ENCODE measurements around the gene NR1H4.

Gene NR1H4

GRCh38 chr12:100512692-100513091, 39.0 kb downstream of the NR1H4 start:
- DNase-seq, result no peak
- H3K27me3 Mint-ChIP-seq, result peaks cover 4% of the 10 kb centered on the region
- H3K36me3 Mint-ChIP-seq, result no peaks in the 10 kb centered on the region
- no peak overlapping the region for H3K4me3 Mint-ChIP-seq
- no peak overlapping the region for H3K27ac Mint-ChIP-seq
- no peaks in the 10 kb centered on the region for H3K4me1 Mint-ChIP-seq
- H3K9me3 Mint-ChIP-seq, result no peaks in the 10 kb centered on the region
- CTCF ChIA-PET, result no interaction called here

- Mint-ChIP-seq H3K27me3 (no peaks in the 10 kb centered on the region), H3K4me1 (no peaks in the 10 kb centered on the region), H3K9me3 (no peaks in the 10 kb centered on the region), H3K36me3 (no peaks in the 10 kb centered on the region), H3K4me3 (no peak overlapping the region), H3K27ac (no peak overlapping the region)
- CTCF ChIA-PET, result no interaction called here
- DNase-seq, result no peak
Measured at GRCh38 chr12:100515968-100516367, 42.3 kb downstream of the NR1H4 start.

- CTCF ChIA-PET, result no interaction called here
- Mint-ChIP-seq H3K27me3 (no peaks in the 10 kb centered on the region), H3K4me3 (no peak overlapping the region), H3K36me3 (no peaks in the 10 kb centered on the region), H3K27ac (no peak overlapping the region), H3K4me1 (no peaks in the 10 kb centered on the region), H3K9me3 (no peaks in the 10 kb centered on the region)
- no peak for DNase-seq
Measured at GRCh38 chr12:100518376-100518775, 44.7 kb downstream of the NR1H4 start.

- CTCF ChIA-PET, result no interaction called here
Measured at GRCh38 chr12:100520048-100520769, 46.5 kb downstream of the NR1H4 start.

GRCh38 chr12:100521958-100522357, 48.3 kb downstream of the NR1H4 start:
- Mint-ChIP-seq H3K36me3 (no peaks in the 10 kb centered on the region), H3K9me3 (no peaks in the 10 kb centered on the region), H3K4me1 (no peaks in the 10 kb centered on the region), H3K27ac (no peak overlapping the region), H3K27me3 (peaks cover 3% of the 10 kb centered on the region), H3K4me3 (no peak overlapping the region)
- CTCF ChIA-PET, result interaction anchor here (0.7 kb wide), 1 partner anchor 11 kb away, joined by 3 read pairs; no protein-coding TSS in a partner anchor
- no peak for DNase-seq

More at GRCh38 chr12:100520048-100520769, 46.5 kb downstream of the NR1H4 start:
- H3K4me1 Mint-ChIP-seq, result no peaks in the 10 kb centered on the region
- H3K4me3 Mint-ChIP-seq, result no peak overlapping the region
- no peak overlapping the region for H3K27ac Mint-ChIP-seq
- no peaks in the 10 kb centered on the region for H3K9me3 Mint-ChIP-seq
- no peaks in the 10 kb centered on the region for H3K36me3 Mint-ChIP-seq
- H3K27me3 Mint-ChIP-seq, result no peaks in the 10 kb centered on the region
- DNase-seq, result no peak

- no peak for DNase-seq
- Mint-ChIP-seq H3K4me1 (no peaks in the 10 kb centered on the region), H3K9me3 (no peaks in the 10 kb centered on the region), H3K27ac (no peak overlapping the region), H3K36me3 (no peaks in the 10 kb centered on the region), H3K27me3 (peaks cover 3% of the 10 kb centered on the region), H3K4me3 (no peak overlapping the region)
- CTCF ChIA-PET, result no interaction called here
Measured at GRCh38 chr12:100528034-100528433, 54.4 kb downstream of the NR1H4 start.

- no peaks in the 10 kb centered on the region for H3K4me1 Mint-ChIP-seq
- CTCF ChIA-PET, result no interaction called here
Measured at GRCh38 chr12:100528471-100529127, 54.9 kb downstream of the NR1H4 start.

GRCh38 chr12:100529756-100530350, 56.2 kb downstream of the NR1H4 start:
- Mint-ChIP-seq H3K27me3 (peaks cover 3% of the 10 kb centered on the region), H3K27ac (no peak overlapping the region), H3K4me3 (no peak overlapping the region), H3K4me1 (no peaks in the 10 kb centered on the region), H3K9me3 (no peaks in the 10 kb centered on the region), H3K36me3 (no peaks in the 10 kb centered on the region)
- CTCF ChIA-PET, result no interaction called here
- DNase-seq, result no peak

More at GRCh38 chr12:100528471-100529127, 54.9 kb downstream of the NR1H4 start:
- no peak for DNase-seq
- no peaks in the 10 kb centered on the region for H3K9me3 Mint-ChIP-seq
- H3K27ac Mint-ChIP-seq, result no peak overlapping the region
- H3K36me3 Mint-ChIP-seq, result no peaks in the 10 kb centered on the region
- peaks cover 3% of the 10 kb centered on the region for H3K27me3 Mint-ChIP-seq
- H3K4me3 Mint-ChIP-seq, result no peak overlapping the region

GRCh38 chr12:100533376-100533775, 59.7 kb downstream of the NR1H4 start:
- H3K4me1 Mint-ChIP-seq, result no peaks in the 10 kb centered on the region
- H3K9me3 Mint-ChIP-seq, result no peaks in the 10 kb centered on the region
- CTCF ChIA-PET, result no interaction called here
- H3K27ac Mint-ChIP-seq, result no peak overlapping the region
- H3K36me3 Mint-ChIP-seq, result no peaks in the 10 kb centered on the region
- H3K4me3 Mint-ChIP-seq, result no peak overlapping the region
- DNase-seq, result no peak
- H3K27me3 Mint-ChIP-seq, result no peaks in the 10 kb centered on the region

- no peaks in the 10 kb centered on the region for H3K4me1 Mint-ChIP-seq
- no peaks in the 10 kb centered on the region for H3K36me3 Mint-ChIP-seq
- H3K4me3 Mint-ChIP-seq, result no peak overlapping the region
- no peak overlapping the region for H3K27ac Mint-ChIP-seq
- CTCF ChIA-PET, result no interaction called here
- H3K9me3 Mint-ChIP-seq, result no peaks in the 10 kb centered on the region
- H3K27me3 Mint-ChIP-seq, result no peaks in the 10 kb centered on the region
- DNase-seq, result no peak
Measured at GRCh38 chr12:100534625-100535227, 61.1 kb downstream of the NR1H4 start.

GRCh38 chr12:100539202-100539601, 65.5 kb downstream of the NR1H4 start:
- no peaks in the 10 kb centered on the region for H3K4me1 Mint-ChIP-seq
- H3K4me3 Mint-ChIP-seq, result no peak overlapping the region
- no peaks in the 10 kb centered on the region for H3K9me3 Mint-ChIP-seq
- no peaks in the 10 kb centered on the region for H3K36me3 Mint-ChIP-seq
- H3K27me3 Mint-ChIP-seq, result no peaks in the 10 kb centered on the region
- CTCF ChIA-PET, result no interaction called here
- H3K27ac Mint-ChIP-seq, result no peak overlapping the region
- DNase-seq, result peak; percentile 57

GRCh38 chr12:100544165-100544564, 70.5 kb downstream of the NR1H4 start:
- CTCF ChIA-PET, result no interaction called here
- Mint-ChIP-seq H3K4me1 (no peaks in the 10 kb centered on the region), H3K36me3 (no peaks in the 10 kb centered on the region), H3K9me3 (no peaks in the 10 kb centered on the region), H3K27me3 (no peaks in the 10 kb centered on the region), H3K4me3 (no peak overlapping the region), H3K27ac (no peak overlapping the region)
- DNase-seq, result no peak

- Mint-ChIP-seq H3K27ac (no peak overlapping the region), H3K27me3 (no peaks in the 10 kb centered on the region), H3K9me3 (no peaks in the 10 kb centered on the region), H3K4me1 (no peaks in the 10 kb centered on the region), H3K4me3 (no peak overlapping the region), H3K36me3 (no peaks in the 10 kb centered on the region)
- DNase-seq, result no peak
- CTCF ChIA-PET, result no interaction called here
Measured at GRCh38 chr12:100545092-100545491, 71.4 kb downstream of the NR1H4 start.

- no peaks in the 10 kb centered on the region for H3K27me3 Mint-ChIP-seq
- no peaks in the 10 kb centered on the region for H3K9me3 Mint-ChIP-seq
- H3K4me3 Mint-ChIP-seq, result no peak overlapping the region
- CTCF ChIA-PET, result interaction anchor here (0.5 to 1.5 kb wide), 5 partner anchors 114 to 1510 kb away, joined by 3 to 6 read pairs (median 3); no protein-coding TSS in a partner anchor
- H3K36me3 Mint-ChIP-seq, result no peaks in the 10 kb centered on the region
- H3K27ac Mint-ChIP-seq, result no peak overlapping the region
- no peak for DNase-seq
- H3K4me1 Mint-ChIP-seq, result no peaks in the 10 kb centered on the region
Measured at GRCh38 chr12:100553936-100554335, 80.3 kb downstream of the NR1H4 start.

All from activated naive CD4-positive, alpha-beta T cell treated with anti-CD3 and anti-CD28 coated beads, Interleukin-2, amount 10 ng/mL, durations not matched to agents 7 days and 5 days (primary cell).